Upper lobe of left lung (tissue), 6 donors: ENCODE measurements around the gene CEACAM18. TPM values are rescaled to one million over a fixed set of nuclear protein-coding genes. Genes with fewer than 3 reads are reported as not detected.

Experiments used
- ATAC-seq, 2 donors: fragments of 200-7000 bp; cut with Tn5 transposase; one replicate each; pipeline ENCODE4 v1.9.1; 2022; ENCODE audit warnings: mild to moderate bottlenecking in 2 of 2, moderate library complexity in 2 of 2; ENCODE audit not compliant: low FRiP score in 2 of 2
- DNase-seq, 2 donors: peaks; one replicate each; pipeline ENCODE4 v3.0.0-alpha.2; 2019 to 2020
- H3K27ac ChIP-seq, 4 donors: fragments of 200-600 bp; sonication (generic); one replicate each; pipeline ENCODE4 v1.5.1; 2016 to 2019
- H3K27me3 ChIP-seq, 4 donors: fragments of 200-600 bp; sonication (generic); one replicate each; pipeline ENCODE4 v1.5.1; 2017 to 2019
- H3K36me3 ChIP-seq, 4 donors: fragments of 200-600 bp; sonication (generic); one replicate each; pipeline ENCODE4 v1.5.1; 2016 to 2019
- H3K4me1 ChIP-seq, 4 donors: fragments of 200-600 bp; sonication (generic); one replicate each; pipeline ENCODE4 v1.5.1; 2018 to 2019
- H3K4me3 ChIP-seq, 4 donors: fragments of 200-600 bp; sonication (generic); one replicate each; pipeline ENCODE4 v1.5.1; 2017 to 2019; ENCODE audit warnings: mild to moderate bottlenecking in 2 of 4, moderate library complexity in 1 of 4
- H3K9me3 ChIP-seq, 4 donors: fragments of 200-600 bp; sonication (generic); one replicate each; pipeline ENCODE4 v1.5.1; 2018 to 2019
- CTCF ChIP-seq, 6 experiments: fragments of 450-650 bp in 4 of 6; fragments of 200-600 bp in 2 of 6; sonication (generic) in 2 of 6; IDR thresholded peaks; one replicate each; pipeline ENCODE4 v1.5.1; 2016 to 2019; ENCODE audit warnings: antibody characterized with exemption in 6 of 6
- EP300 ChIP-seq, 4 donors: sonication (generic); formaldehyde crosslinking; IDR thresholded peaks; one replicate each; pipeline ENCODE4 v1.5.1; 2017; ENCODE audit warnings: antibody characterized with exemption in 4 of 4, control low read depth in 2 of 4
- POLR2A ChIP-seq, 4 donors: fragments of 450-650 bp; IDR thresholded peaks; one replicate each; pipeline ENCODE4 v1.5.1; 2016 to 2017; ENCODE audit warnings: antibody characterized with exemption in 4 of 4, mild to moderate bottlenecking in 2 of 4
- POLR2AphosphoS5 ChIP-seq, 2 donors: sonication (generic); formaldehyde crosslinking; IDR thresholded peaks; one replicate each; pipeline ENCODE4 v1.5.1; 2017; ENCODE audit warnings: antibody characterized with exemption in 2 of 2
- WGBS, 2 donors: methylation state at CpG; one replicate each; pipeline ENCODE4 v1.1.5; 2017 to 2018; 5-methylcytosine and 5-hydroxymethylcytosine counted together
- total RNA-seq, 6 donors: library from RNA; depleted of rRNA in 4 of 6; stranded (reverse); fragments of >200 nt in 4 of 6; gene quantifications; one replicate each; pipeline versions ENCODE4 v1.1.0 to v1.2.1, GENCODE V29; 2016 to 2021
- donor health status: DM: no; HTN: no; CAD: no; lungs with moderate emphysema.
- donor health status: DM: no; HTN: yes; CAD: no; lungs with severe emphysema.

CEACAM18 gene
- total RNA-seq, 6 donors from 2014 or later, result not detected

GRCh38 chr19:51524666-51525264 is 46.4 kb downstream of the CEACAM18 start:
- ATAC-seq, result no peak

GRCh38 chr19:51525651-51526050 is 47.3 kb downstream of the CEACAM18 start:
- Histone ChIP-seq H3K36me3 (no peaks in the 10 kb centered on the region), H3K27ac (no peak overlapping the region), H3K27me3 (no peaks in the 10 kb centered on the region), H3K4me3 (no peak overlapping the region), H3K4me1 (no peaks in the 10 kb centered on the region), H3K9me3 (no peaks in the 10 kb centered on the region)
- no peak for ATAC-seq
- no peak for TF ChIP-seq CTCF (IDR thresholded peaks at IDR 0.05)
- no peak for TF ChIP-seq POLR2A (IDR thresholded peaks at IDR 0.05)
- no peak for TF ChIP-seq EP300 (IDR thresholded peaks at IDR 0.05)
- no peak for TF ChIP-seq POLR2AphosphoS5 (IDR thresholded peaks at IDR 0.05)
- DNase-seq, result no peak
- WGBS, 2 donors, result 17 to 60% methylated on average over 1 to 4 of the region's 4 CpGs

More at GRCh38 chr19:51524666-51525264, 46.4 kb downstream of the CEACAM18 start:
- H3K27me3 ChIP-seq, result no peaks in the 10 kb centered on the region
- H3K9me3 ChIP-seq, result no peaks in the 10 kb centered on the region
- H3K4me3 ChIP-seq, result no peak overlapping the region
- no peak for DNase-seq
- TF ChIP-seq POLR2A (IDR thresholded peaks at IDR 0.05), result no peak
- no peak for TF ChIP-seq POLR2AphosphoS5 (IDR thresholded peaks at IDR 0.05)
- TF ChIP-seq CTCF (IDR thresholded peaks at IDR 0.05), result no peak
- no peak for TF ChIP-seq EP300 (IDR thresholded peaks at IDR 0.05)
- no peaks in the 10 kb centered on the region for H3K36me3 ChIP-seq
- WGBS, 2 donors, result 49 to 64% methylated on average over 7 to 8 of the region's 8 CpGs
- no peaks in the 10 kb centered on the region for H3K4me1 ChIP-seq
- no peak overlapping the region for H3K27ac ChIP-seq

GRCh38 chr19:51529301-51529700 is 51.0 kb downstream of the CEACAM18 start:
- Histone ChIP-seq H3K36me3 (no peaks in the 10 kb centered on the region), H3K4me3 (no peak overlapping the region), H3K27me3 (no peaks in the 10 kb centered on the region), H3K4me1 (no peaks in the 10 kb centered on the region), H3K9me3 (no peaks in the 10 kb centered on the region), H3K27ac (no peak overlapping the region)
- TF ChIP-seq EP300 (IDR thresholded peaks at IDR 0.05) (no peak), CTCF (IDR thresholded peaks at IDR 0.05) (no peak), POLR2A (IDR thresholded peaks at IDR 0.05) (no peak), POLR2AphosphoS5 (IDR thresholded peaks at IDR 0.05) (no peak)
- ATAC-seq (no peak), DNase-seq (no peak)
- WGBS, 2 donors, result 82% methylated on average over 2 of the region's 2 CpGs; no CpG with 5 or more reads in 1 of the 2 donors

GRCh38 chr19:51530616-51531015 is 52.3 kb downstream of the CEACAM18 start:
- H3K9me3 ChIP-seq, result no peaks in the 10 kb centered on the region
- 75 to 91% methylated on average over 1 to 8 of the region's 8 CpGs for WGBS, 2 donors
- ATAC-seq, result no peak

More at GRCh38 chr19:51530616-51531015, 52.3 kb downstream of the CEACAM18 start:
- Histone ChIP-seq H3K36me3 (no peaks in the 10 kb centered on the region), H3K4me1 (no peaks in the 10 kb centered on the region), H3K4me3 (no peak overlapping the region), H3K27ac (no peak overlapping the region), H3K27me3 (no peaks in the 10 kb centered on the region)
- DNase-seq, result no peak
- no peak for TF ChIP-seq POLR2AphosphoS5 (IDR thresholded peaks at IDR 0.05)
- no peak for TF ChIP-seq CTCF (IDR thresholded peaks at IDR 0.05)
- no peak for TF ChIP-seq EP300 (IDR thresholded peaks at IDR 0.05)
- no peak for TF ChIP-seq POLR2A (IDR thresholded peaks at IDR 0.05)
